AG08395 (cell line): Measurements from ENCODE around the gene MSANTD4.
"Not testable (repeated sequence)": the region's sequence is repeated elsewhere in the genome, so short reads cannot be mapped to it uniquely, and the experiment has no call there.

Experiments used
- DNase-seq: peaks from one replicate; pipeline ENCODE4 v3.0.0; 2012; ENCODE audit warnings: mixed read lengths, low spot score

Gene MSANTD4

DNA sequence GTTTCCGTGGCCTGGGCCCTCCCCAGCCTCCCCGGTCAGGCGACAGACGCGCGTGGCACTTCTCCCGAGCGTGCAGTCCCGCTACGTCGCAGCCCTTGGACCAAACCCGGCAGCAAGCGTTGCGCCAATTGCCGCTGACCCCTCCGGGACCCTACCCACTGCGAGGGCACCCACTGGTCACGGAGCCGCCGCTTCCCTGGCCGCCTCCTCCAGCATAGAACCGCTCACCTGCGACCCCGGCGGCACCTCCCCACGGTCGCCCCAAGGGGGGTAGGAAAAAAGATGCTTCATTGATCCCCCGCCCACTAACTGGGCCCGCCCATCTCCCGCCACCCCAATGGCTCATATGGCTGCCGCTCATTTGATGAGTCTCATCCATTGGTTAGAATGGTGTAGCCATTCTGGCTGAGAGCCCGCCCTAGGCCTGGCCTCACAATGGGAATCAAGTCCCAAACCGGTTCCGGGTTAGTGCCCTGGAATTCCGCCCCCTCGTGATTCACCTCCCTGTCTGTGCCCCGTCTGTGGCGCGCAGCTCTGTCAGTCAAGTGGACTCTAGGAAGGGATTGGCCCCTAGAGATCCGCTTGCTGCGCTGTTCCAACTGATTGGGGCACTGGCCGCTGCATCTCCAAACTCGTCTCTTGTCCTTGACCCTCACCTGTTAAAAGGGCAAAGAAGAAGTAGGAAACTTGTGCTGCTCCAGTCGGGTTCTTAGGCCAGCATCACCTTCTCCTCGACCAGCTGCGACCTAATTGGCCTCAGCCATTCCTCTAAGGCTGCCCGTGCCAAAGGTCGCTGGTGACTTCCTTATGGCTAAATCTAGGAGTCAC, at the start of gene MSANTD4:
MSANTD4 (minus strand) TSS at position 274 of the 828 bp plus-strand sequence. CDS start 11,323 bp downstream, outside the sequence.
- peak; percentile 99 for DNase-seq

DNA sequence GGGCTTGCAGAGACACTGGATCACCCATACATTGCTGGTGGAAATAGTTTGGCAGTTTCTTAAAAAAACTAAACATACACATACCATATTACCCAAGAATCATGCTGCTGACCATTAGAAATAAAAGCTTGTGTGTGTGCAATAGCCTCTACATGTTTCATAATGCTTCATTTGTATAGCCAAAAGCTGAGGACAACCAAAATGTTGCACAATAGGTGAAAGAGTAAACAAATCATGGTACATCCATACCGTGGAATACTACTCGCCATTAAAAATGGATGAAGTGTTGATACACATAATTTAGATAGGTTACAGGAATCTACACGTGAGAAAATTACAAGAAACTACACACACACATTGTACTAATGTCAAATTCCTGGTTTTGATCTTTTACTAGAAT, 48.6 kb upstream of the MSANTD4 start:
- DNase-seq: no peak

DNA sequence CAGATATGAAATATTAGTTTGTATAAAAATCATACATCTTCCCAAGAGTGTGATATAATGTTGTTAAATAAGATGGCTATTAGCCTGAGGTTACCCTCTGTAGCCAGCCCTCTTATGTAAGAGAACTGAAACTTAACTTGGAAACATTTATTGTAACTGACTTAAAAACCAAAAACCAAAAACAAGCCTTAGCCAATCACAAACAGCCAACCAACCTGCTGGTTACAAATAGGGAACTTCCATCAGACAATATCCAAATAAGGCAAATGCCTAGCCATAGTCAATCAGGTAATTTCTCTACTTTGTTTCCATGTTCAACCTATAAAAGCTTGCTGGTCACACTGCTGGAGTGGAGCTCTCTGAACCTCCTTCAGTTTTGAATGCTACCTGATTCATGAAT, 41.0 kb upstream of the MSANTD4 start:
- DNase-seq: no peak

DNA sequence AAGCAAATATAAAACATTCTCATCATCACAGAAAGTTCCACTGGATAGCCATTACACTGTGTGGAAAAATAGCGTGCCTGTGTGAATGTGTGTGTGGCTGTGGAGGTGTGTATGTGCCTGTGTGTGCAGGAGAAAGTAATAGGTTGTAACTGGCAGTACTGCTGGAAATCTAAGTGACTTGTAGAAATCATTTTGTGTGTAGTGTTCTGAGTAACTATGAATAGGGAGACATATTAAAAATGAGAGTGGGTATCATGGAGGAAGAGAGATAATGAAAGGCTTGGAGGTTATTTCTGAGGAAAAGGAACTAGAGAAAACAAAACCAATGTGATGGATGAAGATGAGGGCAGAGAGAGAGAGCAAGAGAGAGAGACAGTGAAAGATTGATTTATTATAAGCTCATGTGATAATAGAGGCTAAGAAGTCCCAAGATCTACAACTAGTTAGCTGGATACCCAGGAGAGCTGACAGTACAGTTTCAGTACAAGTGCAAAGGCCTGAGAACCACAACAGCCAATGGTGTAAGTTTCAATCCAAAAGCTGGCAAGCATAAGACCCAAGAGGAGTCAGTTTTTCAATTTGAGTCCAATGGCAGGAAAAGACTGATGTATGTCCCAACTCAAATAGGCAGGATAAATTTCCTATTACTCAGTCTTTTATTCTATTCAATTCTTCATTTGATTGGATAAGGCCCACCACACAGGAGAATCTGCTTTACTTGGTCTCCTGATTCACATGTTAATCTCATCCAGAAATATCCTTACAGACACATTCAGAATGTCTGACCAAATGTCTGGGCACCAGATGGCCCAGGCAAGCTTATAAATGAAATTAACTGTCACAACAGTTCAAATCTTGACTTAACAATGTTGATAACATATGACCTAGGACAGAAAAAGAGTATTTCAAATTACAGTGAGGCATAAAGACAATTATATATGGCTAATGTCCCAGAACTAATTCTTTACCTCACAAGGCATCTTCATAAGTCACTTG, 40.2 kb upstream of the MSANTD4 start:
- no peak for DNase-seq

DNA sequence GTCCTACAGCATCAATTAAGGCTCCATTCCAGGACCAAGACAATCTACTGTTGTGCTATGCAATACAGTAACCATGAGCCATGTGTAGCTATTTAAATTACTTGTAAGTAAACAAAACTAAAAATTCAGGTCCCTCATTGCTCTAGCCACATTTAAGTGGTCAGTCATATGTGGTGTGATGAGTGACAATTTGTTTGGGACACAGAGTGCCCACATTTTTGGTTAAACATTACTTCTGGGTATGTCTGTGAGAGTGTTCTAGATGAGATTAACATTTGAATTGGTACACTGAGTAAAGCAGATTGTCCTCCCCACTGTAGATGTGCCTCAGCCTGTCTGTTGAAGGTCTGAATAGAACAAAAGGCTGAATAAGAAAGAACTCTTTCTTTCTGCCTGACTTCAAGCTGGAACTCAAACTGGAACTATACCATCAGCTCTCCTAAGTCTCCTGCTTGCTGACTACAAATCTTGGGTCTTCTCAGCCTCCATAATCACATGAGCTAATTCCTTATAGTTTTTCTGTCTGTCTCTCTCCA, 39.3 kb upstream of the MSANTD4 start:
- DNase-seq: no peak

DNA sequence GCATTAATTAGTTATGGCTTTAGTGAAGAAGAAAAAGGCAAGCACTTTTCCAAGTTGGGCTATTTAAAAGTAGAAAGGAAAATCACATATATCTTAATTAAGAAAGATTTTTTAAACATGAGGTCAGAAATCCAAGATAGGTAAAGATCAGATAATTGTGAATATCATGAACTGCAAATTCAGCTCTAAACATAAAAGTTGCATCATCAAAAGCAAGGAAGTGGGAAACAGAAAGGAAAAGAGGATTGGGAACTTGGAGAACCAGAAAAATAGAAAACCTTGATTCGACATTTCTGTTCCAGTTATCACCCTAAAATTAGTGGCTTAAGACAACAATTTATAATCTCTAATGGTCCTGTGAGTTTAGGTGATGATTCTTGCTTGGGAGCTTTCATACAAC, 37.6 kb upstream of the MSANTD4 start:
- no peak for DNase-seq

DNA sequence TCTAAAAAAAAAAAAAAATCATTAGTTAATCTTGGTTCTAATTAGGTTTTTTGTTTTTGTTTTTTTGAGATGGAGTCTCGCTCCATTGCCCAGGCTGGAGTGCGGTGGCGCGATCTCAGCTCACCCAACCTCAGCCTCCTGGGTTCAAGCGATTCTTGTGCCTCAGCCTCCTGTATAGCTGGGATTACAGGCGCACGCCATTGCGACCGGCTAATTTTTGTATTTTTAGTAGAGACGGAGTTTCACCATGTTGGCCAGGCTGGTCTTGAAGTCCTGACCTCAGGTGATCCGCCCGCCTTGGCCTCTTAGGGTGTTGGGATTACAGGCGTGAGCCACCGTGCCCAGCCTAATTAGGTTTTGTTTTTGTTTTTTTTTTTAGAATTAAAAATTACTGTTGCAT, 36.3 kb upstream of the MSANTD4 start:
- DNase-seq: not testable (repeated sequence)

DNA sequence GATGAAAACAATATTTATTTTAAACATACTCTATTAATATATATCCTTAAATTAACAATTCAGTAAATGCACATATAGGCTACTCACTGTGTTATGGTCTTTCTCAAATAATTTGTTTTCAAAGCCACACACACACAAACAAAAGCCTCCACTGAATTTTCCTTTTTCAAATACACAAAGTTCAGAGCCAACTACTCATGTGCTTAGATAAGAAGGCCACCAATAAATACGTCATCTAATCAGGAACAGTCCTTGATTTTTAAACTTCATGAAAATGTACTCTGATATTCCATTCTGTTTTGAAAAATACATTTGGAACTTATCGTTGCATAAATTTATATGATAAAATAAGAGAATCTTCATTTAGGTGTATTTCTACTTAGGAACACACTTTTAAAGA, 29.1 kb upstream of the MSANTD4 start:
- no peak for DNase-seq

DNA sequence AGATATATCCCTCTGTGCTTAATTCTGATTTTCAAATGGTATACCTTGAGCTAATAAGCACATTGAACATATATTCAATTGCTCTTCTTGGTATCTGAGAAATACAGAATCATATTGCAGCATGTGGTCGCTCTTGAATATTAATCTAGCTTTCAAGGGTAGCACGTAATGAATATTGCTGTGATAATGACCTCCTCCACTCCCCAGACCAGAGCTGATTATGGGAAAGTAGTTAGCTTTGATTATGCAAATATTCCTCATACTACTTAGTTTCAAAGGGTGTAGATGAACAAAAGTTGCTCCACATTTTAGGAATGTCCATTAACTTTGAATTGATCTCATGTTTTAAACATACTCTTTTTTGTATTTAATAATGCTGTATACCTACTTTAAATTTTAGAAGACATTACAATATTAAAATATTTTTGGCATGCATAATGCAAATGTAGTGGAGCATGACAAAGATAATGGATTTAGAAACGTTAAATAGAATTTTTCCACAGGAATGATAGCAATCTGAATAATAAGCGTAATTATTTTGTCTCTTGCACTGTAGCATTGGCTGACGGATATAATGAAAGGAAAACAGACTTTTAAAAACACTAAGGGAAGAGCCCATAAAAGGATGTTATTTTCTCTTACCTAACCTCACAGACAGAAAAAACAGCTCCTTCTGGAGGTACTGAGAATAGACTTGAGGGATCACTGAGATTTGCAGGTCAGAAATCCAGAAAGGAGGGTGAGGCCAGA, 27.9 kb upstream of the MSANTD4 start:
- no peak for DNase-seq

DNA sequence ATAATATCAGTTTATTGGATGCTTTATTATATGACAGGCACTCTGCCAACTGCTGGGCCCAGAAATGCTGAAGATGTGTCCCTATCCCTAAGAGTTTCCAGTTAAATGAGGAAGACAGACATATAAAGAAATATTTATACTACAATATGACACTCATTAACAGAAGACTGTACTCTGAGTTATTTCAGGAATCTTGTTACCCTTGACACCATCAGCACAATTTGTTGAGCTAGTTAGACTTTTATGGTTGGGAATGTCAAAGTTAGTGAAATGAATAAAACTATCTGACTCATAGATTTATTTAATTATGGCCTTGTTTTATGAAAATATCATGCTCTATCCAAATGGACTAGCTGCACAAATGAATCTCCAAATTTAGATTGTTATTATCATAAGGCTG, 25.6 kb upstream of the MSANTD4 start:
- no peak for DNase-seq

DNA sequence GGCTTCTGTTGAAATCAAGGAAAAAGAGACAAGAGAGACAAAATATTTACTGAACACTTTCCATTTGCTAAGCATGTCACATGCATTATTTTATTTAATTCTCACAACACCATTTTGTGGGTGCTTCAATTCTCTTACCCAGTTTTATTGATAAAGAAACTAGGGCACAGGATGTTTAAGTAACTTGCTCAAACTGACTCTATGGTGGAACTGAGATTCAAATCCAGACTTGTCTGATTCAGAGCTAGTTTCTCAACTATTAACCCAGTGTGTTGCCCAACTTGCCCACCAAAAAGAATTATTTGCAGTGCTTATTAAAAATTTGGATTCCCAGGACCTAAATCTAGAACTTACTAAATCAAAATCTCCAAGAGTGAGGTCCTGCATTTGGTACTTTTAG, 21.5 kb upstream of the MSANTD4 start:
- no peak for DNase-seq

DNA sequence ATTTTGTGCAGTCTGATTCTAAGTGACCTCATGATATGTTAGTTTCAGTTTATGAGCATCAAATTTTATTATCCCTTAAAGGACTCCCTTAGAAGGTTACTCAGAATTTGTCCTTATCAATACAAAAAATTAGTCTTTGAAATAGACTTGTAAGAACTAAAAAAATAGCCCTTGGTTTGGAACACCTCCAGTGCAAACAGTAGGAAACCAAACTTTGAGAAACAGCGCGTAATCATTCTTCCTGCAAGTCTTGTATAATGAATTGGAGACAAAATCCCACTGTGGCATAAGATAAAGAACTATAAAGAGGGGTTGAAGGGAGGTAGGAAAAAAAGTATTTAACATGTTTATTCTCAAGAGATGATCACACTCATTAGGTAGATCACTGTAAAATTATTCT, 10.8 kb upstream of the MSANTD4 start:
- DNase-seq: no peak

DNA sequence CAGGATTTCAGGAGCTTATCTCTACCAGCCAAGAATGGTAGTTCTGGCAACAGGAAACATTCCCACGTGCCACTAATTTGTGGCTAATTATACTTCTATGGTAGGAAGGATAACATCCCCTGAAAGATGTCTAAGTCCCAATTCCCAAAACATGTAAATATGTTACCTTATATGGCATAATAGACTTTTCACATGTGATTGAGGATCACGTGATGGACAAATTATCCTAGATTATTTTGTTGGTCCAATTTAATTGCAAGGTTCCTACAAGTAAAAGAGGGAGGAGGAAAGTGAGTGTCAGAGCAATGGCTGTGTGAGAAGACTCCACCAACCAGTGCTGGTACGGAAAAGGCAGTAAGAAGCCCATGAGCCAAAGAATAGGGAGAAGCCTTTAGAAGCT, 9.9 kb upstream of the MSANTD4 start:
- no peak for DNase-seq

DNA sequence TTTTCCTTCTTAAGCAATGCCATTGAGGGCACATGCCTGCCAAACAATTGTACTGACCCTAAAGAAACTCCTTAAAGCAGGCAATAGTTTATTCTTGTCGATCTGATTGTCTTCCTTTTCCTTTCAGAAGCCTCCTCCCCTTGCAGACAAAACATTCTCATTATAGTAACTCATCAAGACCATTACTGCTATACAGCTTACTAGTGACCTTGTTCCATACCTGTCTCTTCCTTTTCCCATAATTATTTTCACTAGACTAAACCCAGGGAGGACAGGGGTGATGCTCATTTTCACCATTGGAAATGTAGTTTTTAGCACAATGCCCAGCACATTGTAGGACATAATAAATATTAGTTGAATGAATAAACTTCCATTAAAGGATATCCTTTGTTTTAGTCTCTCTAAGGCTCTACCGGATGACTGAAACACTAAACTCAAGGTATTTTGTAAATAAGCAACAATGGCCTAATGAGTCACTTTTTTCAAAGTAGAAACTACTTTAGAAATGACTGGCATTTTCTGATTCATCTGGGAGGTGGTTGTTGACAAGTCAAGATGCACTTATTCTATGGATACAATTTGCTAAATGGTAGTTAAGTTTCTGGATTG, 9.3 kb upstream of the MSANTD4 start:
- no peak for DNase-seq

DNA sequence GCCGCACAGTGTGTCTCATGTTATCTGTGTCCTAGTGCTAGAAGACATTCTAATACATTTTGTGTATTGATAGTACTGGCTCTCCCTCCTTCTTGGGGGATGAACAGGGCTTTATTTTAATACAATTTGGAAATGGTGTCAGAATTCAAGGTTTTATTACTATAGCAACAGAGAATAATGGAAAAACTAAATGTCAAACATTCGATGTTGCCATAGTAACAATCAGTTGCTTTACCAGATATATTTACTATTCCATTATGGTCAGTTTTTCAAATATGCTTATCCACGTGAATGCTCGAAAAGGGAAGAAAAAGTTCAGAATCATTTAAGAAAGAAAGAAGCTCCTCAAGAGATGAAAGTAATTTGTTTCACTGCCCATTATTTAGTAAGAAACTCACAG, 8.6 kb upstream of the MSANTD4 start:
- DNase-seq: no peak

DNA sequence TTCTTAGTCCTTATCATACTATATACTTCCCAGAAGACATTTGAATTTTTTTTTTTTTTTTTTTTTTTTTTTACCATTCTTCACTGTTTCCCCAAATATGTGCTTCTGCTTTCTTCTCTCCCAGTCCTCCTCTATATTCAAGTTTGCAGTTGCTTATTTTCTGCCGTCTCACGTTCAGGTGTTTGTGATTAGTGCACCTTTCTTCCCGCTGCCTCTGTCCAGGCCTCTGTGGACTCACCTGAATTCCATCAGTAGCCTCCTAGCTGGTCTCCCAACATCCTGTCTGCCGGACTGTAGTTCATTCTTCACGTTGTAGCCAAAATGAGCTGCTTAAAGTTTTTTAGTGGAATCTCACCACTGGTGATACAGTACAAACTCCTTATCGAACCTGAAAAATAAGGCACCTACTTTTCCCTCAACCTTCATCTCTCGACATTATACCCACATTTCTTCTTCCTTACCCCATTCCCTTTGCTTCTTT, 795 bp upstream of the MSANTD4 start:
- DNase-seq: no peak

DNA sequence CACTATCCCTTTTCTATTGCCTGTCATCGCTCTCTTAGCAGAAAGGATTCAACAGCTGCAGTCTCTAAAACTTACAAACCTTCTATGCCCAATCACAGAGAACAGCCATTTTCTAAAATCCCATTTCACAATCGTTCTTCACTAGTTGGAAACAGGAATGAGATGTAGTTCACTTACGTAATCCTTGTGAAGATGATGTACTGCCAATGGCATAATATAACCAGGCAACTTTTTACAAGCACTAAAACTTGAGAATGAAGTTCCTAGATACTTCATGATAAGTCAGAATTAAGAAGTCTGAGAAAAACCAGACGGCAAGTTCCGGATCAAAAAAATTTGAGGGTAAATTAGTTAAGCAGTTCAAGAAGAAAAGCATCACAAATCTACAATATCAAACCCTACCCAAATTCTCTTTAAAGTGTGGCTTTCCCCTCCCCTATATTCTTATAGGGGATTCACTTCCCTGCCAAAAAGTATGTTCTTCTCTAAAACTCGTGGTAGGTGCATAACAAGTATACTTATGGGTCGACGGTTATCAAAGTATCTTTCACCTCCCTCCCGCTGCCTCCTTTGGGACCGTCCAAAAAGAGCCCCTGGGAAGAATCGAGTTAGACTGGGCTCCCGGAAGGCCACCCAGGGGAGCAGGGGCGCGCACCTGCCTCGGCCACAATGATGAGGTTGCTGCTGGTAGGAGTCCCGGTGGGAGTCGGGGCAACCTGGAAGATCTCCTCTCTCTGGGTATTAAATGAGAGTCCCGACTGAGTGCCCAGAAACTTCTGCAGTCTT, 666 bp downstream of the MSANTD4 start:
- peak; percentile 13 for DNase-seq

DNA sequence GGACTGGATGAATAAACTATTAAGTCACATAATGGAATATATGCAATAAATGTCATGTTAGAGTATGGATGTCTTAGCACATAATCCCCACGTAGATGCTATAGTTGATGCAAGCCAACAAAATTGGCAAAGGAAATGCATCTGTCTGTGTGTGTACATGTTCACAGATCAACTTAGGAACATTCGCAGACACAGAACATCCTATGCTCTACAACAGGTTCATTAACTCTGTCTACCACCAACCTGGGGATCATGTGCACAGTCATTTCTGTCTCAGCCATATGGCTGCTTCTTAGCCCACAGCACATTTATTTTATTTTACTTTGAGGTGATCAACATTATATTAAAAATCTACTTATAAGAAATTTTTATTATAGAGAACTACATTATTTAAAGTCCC, 4.9 kb downstream of the MSANTD4 start:
- no peak for DNase-seq

DNA sequence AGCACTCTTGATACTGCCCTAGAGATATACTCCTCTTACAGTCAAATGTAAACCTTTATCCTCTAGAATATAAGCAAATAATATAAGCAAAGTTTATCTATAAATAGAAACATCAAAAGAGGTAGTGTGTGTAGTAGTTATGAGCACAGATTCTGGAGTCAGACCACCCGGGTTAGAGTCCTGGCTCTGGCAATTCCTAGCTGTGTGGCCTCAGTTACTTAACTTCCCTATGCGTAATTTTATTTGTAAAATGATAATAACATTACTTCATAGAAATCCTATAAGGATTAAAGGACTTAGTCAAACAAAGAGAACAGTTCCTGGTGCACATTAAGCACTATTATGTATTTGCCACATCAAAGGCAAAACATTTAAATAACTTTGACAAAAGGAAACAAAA, 7.0 kb downstream of the MSANTD4 start:
- no peak for DNase-seq

DNA sequence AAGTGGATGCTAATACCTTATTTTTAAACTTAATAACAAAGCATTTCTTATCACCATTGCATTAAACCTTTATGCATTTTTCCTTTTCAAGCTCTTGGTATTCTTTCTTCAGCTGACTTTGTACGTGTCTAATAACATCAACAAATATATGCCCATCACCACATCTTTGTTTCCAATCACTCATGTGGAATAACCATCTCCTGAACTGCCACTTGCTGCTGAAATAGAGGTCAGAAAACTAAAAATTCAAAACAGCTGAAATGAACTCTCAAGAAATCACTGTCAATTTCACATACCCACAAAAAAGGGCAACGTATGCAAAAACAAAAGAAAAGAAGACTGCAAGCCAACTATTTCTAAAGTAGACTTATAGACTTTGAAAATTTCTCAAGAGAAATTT, 7.4 kb downstream of the MSANTD4 start:
- no peak for DNase-seq

DNA sequence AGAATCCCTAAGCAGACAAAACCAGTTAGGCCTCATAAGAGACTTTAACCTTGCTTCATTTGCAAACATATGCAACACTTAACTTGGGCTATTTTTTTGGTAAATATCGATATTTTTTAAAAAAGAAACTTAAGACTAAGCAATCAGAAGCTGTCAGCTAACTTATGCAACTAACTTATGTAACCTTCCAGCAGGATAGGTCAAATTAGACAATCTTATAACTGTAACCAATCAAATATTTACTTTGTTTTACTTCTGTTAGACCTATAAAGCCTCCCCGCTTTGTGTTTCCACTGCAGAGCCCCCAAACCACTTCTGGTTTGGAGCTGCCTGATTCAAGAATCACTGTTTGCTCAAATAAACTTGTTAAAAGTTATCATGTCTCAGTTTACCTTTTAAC, 8.0 kb downstream of the MSANTD4 start:
- no peak for DNase-seq
